ENCODE data around the gene PKHD1. TPM values are rescaled to one million over a fixed set of nuclear protein-coding genes. Genes with fewer than 3 reads are reported as not detected.

The PKHD1 gene
- total and polyA plus RNA-seq, 2 of the 13 experiments (the other 11 are each of a cell fraction or from before 2014, with no cell fraction given), result 0.01 to 0.13 TPM

DNA sequence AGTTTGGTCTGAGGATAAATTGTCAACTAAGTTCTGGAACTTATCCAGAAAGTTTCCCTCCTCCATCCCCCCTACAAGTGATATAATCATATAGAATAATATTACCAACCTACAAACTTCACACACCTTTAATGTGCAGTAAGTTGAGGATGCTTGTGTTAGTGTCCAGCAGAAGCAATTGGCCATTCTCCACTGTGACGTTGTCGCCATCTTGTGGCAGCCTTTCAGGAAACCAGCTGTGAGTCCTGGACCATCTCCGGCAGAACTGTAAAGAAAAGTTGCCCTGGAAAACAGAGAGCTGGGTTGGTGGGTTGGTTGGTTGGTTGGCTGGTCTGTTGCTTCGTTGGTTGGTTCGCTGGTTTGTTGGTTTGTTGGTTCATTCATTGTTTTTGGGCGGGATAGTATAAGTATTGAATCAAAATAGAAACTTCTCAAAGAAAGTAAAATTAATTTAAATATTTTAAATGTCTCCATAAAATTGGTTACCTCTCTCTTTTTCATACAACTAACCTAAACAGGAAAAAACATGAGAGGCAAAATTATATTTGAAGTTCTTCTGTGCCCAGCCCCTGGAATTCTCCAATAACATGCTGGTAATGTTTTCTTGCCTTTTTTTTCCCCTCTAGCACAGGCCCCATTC, 127.5 kb downstream of the PKHD1 start:
- H2AFZ ChIP-seq (ENCODE audit: low read length), result no peak overlapping the region
- ChIA-PET POLR2A (no interaction called here), CTCF (ENCODE audit: low intra/inter-chr PET ratio, low total read pairs) (interaction anchor here (1.2 to 2.3 kb wide), 3 partner anchors 105 to 1304 kb away, joined by 5 to 34 read pairs (median 27); no protein-coding TSS in a partner anchor)
- WGBS (ENCODE audit: low lambda C conversion rate), result 0% methylated on average over 6 of the region's 6 CpGs
- FAIRE-seq (peak; percentile 97), DNase-seq (ENCODE audit: low spot score) (peak; percentile 70), ATAC-seq (peak; percentile 97)
- in situ Hi-C loops (cut with HindIII; ENCODE audit: extremely low pct_ligation_motif_present, low pct_unique_long_range_greater_than_20kb), result loop anchor here (5.0 kb wide), 2 partner anchors 118 to 1143 kb away; partner anchors contain the start of gene TFAP2B
- no peak overlapping the region for H3K27ac ChIP-seq (ENCODE audit: extremely low read length, insufficient read depth, low read length)
- no TSS peak for BruUV-seq (replicated peaks)
- intact Hi-C loops (cut with micrococcal nuclease; ENCODE audit: unreplicated experiment), result loop anchor here (1.0 to 5.0 kb wide), 4 partner anchors 105 to 1144 kb away; no protein-coding TSS in a partner anchor
- H3K9ac ChIP-seq (ENCODE audit: insufficient read depth, low read depth, low read length), result no peak overlapping the region
- no peak overlapping the region for H3K4me3 ChIP-seq (replicated peaks in 1 of 3; ENCODE audit: insufficient read depth in 1 of 3, low read depth in 2 of 3, low read length in 3 of 3)
- no peaks in the 10 kb centered on the region for H3K36me3 ChIP-seq (replicated peaks in 1 of 2; ENCODE audit: control insufficient read depth in 1 of 2, insufficient read depth in 2 of 2, low read length in 2 of 2)
- H3K4me1 ChIP-seq (ENCODE audit: insufficient read depth, low read length), result no peaks in the 10 kb centered on the region
- no peaks in the 10 kb centered on the region for H3K27me3 ChIP-seq (ENCODE audit: control insufficient read depth in 1 of 2, insufficient read depth in 2 of 2, low read length in 2 of 2)
- H3K79me2 ChIP-seq (ENCODE audit: insufficient read depth, low read length), result no peaks in the 10 kb centered on the region
- no peaks in the 10 kb centered on the region for H3K9me3 ChIP-seq (ENCODE audit: low read length)
- no peaks in the 10 kb centered on the region for H4K20me1 ChIP-seq (ENCODE audit: insufficient read depth, low read length)
- no peak overlapping the region for H3K4me2 ChIP-seq (ENCODE audit: low read depth, low read length)
- peak; percentile 20; the same call in 1 of the 2 replicates for TF ChIP-seq MIER3 (CRISPR knock-in tag; IDR thresholded peaks at IDR 0.05; ENCODE audit: borderline replicate concordance)
- no peak for TF ChIP-seq ZNF558 (CRISPR knock-in tag; IDR thresholded peaks at IDR 0.05; ENCODE audit: borderline replicate concordance)
- peak; percentile 95 for TF ChIP-seq STAG1 (CRISPR knock-in tag; IDR thresholded peaks at IDR 0.05)
- no peak for TF ChIP-seq EZH2 (conservative IDR thresholded peaks at IDR 0.05; ENCODE audit: low read depth, low read length)
- TF ChIP-seq SMARCC2 (IDR thresholded peaks at IDR 0.05), result no peak
- TF ChIP-seq, protein P1, sequence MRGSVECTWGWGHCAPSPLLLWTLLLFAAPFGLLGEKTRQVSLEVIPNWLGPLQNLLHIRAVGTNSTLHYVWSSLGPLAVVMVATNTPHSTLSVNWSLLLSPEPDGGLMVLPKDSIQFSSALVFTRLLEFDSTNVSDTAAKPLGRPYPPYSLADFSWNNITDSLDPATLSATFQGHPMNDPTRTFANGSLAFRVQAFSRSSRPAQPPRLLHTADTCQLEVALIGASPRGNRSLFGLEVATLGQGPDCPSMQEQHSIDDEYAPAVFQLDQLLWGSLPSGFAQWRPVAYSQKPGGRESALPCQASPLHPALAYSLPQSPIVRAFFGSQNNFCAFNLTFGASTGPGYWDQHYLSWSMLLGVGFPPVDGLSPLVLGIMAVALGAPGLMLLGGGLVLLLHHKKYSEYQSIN (CRISPR knock-in tag; IDR thresholded peaks at IDR 0.05; ENCODE audit: borderline replicate concordance), result no peak
- peak; percentile 74 for TF ChIP-seq RAD21 (CRISPR knock-in tag; IDR thresholded peaks at IDR 0.05)
- TF ChIP-seq, protein P2, sequence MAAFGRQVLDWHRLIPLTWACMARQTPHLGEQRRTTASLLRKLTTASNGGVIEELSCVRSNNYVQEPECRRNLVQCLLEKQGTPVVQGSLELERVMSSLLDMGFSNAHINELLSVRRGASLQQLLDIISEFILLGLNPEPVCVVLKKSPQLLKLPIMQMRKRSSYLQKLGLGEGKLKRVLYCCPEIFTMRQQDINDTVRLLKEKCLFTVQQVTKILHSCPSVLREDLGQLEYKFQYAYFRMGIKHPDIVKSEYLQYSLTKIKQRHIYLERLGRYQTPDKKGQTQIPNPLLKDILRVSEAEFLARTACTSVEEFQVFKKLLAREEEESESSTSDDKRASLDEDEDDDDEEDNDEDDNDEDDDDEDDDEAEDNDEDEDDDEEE (CRISPR knock-in tag; IDR thresholded peaks at IDR 0.05), result no peak
- TF ChIP-seq ZNF224 (CRISPR knock-in tag; IDR thresholded peaks at IDR 0.05), result no peak
- TF ChIP-seq, protein P3, sequence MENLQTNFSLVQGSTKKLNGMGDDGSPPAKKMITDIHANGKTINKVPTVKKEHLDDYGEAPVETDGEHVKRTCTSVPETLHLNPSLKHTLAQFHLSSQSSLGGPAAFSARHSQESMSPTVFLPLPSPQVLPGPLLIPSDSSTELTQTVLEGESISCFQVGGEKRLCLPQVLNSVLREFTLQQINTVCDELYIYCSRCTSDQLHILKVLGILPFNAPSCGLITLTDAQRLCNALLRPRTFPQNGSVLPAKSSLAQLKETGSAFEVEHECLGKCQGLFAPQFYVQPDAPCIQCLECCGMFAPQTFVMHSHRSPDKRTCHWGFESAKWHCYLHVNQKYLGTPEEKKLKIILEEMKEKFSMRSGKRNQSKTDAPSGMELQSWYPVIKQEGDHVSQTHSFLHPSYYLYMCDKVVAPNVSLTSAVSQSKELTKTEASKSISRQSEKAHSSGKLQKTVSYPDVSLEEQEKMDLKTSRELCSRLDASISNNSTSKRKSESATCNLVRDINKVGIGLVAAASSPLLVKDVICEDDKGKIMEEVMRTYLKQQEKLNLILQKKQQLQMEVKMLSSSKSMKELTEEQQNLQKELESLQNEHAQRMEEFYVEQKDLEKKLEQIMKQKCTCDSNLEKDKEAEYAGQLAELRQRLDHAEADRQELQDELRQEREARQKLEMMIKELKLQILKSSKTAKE (CRISPR knock-in tag; IDR thresholded peaks at IDR 0.05; ENCODE audit: borderline replicate concordance), result no peak
- TF ChIP-seq, protein P4, sequence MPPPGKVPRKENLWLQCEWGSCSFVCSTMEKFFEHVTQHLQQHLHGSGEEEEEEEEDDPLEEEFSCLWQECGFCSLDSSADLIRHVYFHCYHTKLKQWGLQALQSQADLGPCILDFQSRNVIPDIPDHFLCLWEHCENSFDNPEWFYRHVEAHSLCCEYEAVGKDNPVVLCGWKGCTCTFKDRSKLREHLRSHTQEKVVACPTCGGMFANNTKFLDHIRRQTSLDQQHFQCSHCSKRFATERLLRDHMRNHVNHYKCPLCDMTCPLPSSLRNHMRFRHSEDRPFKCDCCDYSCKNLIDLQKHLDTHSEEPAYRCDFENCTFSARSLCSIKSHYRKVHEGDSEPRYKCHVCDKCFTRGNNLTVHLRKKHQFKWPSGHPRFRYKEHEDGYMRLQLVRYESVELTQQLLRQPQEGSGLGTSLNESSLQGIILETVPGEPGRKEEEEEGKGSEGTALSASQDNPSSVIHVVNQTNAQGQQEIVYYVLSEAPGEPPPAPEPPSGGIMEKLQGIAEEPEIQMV (CRISPR knock-in tag; IDR thresholded peaks at IDR 0.05; ENCODE audit: low read depth), result no peak
- TF ChIP-seq, protein P5, sequence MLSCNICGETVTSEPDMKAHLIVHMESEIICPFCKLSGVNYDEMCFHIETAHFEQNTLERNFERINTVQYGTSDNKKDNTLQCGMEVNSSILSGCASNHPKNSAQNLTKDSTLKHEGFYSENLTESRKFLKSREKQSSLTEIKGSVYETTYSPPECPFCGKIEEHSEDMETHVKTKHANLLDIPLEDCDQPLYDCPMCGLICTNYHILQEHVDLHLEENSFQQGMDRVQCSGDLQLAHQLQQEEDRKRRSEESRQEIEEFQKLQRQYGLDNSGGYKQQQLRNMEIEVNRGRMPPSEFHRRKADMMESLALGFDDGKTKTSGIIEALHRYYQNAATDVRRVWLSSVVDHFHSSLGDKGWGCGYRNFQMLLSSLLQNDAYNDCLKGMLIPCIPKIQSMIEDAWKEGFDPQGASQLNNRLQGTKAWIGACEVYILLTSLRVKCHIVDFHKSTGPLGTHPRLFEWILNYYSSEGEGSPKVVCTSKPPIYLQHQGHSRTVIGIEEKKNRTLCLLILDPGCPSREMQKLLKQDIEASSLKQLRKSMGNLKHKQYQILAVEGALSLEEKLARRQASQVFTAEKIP (CRISPR knock-in tag; IDR thresholded peaks at IDR 0.05; ENCODE audit: borderline replicate concordance), result no peak
- TF ChIP-seq SIX1 (CRISPR knock-in tag; IDR thresholded peaks at IDR 0.05; ENCODE audit: borderline replicate concordance), result no peak
- peak; percentile 93 for TF ChIP-seq SMC3 (IDR thresholded peaks at IDR 0.05; ENCODE audit: low read length)
- TF ChIP-seq ESRRA (CRISPR knock-in tag; IDR thresholded peaks at IDR 0.05; ENCODE audit: low read depth), result no peak
- TF ChIP-seq YEATS4 (CRISPR knock-in tag; IDR thresholded peaks at IDR 0.05; ENCODE audit: borderline replicate concordance), result no peak
- TF ChIP-seq CC2D1A (CRISPR knock-in tag; IDR thresholded peaks at IDR 0.05), result no peak

Data from HepG2 (cell line).